Fibroblast of skin of right biceps (primary cell): ENCODE data around the gene KIF4A.
"Not testable (repeated sequence)": the region's sequence is repeated elsewhere in the genome, so short reads cannot be mapped to it uniquely, and the experiment has no call there.

Source experiments
- DNase-seq: peaks from one replicate; pipeline ENCODE4 v3.0.0-alpha.2; 2013

KIF4A gene, protein sequence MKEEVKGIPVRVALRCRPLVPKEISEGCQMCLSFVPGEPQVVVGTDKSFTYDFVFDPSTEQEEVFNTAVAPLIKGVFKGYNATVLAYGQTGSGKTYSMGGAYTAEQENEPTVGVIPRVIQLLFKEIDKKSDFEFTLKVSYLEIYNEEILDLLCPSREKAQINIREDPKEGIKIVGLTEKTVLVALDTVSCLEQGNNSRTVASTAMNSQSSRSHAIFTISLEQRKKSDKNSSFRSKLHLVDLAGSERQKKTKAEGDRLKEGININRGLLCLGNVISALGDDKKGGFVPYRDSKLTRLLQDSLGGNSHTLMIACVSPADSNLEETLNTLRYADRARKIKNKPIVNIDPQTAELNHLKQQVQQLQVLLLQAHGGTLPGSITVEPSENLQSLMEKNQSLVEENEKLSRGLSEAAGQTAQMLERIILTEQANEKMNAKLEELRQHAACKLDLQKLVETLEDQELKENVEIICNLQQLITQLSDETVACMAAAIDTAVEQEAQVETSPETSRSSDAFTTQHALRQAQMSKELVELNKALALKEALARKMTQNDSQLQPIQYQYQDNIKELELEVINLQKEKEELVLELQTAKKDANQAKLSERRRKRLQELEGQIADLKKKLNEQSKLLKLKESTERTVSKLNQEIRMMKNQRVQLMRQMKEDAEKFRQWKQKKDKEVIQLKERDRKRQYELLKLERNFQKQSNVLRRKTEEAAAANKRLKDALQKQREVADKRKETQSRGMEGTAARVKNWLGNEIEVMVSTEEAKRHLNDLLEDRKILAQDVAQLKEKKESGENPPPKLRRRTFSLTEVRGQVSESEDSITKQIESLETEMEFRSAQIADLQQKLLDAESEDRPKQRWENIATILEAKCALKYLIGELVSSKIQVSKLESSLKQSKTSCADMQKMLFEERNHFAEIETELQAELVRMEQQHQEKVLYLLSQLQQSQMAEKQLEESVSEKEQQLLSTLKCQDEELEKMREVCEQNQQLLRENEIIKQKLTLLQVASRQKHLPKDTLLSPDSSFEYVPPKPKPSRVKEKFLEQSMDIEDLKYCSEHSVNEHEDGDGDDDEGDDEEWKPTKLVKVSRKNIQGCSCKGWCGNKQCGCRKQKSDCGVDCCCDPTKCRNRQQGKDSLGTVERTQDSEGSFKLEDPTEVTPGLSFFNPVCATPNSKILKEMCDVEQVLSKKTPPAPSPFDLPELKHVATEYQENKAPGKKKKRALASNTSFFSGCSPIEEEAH

DNA sequence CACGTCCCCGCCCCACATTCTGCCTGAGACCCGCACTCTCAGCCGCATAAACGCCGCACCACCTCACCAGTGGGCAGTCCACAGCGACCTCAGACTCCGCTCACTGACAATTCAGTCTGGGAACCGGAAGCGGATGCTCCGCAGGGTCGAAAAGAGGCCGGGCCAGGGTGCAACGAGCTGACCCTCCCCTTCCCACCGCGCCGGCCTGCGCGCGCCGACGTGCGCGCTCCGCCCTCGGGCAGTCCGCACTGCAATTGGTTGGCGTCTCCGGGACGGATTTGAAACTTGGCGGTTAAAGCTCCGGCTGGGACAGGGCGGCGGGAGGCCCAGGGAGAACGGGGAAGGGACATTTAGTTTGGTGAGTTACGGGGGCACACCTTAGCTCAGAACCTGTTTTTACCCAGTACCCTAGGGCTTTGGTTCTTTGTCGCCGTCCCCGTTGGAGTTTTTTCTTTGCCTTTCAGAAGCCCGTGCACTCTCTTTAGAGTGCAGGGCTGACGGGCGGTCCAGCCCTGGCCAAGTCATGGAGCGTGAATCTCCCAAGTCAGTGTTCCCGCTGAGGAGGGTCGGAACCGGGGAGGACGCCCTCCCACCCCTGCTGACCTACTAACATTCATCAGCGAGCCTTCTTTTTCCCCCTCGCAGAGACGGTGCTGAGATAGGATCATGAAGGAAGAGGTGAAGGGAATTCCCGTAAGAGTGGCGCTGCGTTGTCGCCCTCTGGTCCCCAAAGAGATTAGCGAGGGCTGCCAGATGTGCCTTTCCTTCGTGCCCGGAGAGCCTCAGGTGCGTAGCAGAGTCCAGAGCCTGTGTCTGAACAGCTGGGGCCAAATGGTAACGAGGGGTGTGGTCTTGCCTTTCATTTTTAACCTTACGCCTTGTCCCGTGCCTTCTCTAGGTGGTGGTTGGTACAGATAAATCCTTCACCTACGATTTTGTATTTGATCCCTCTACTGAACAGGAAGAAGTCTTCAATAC, at the start of gene KIF4A, which contains the start of gene PDZD11:
Gene KIF4A (plus strand): TSS at position 312 of the 978 bp plus-strand sequence. CDS start 355 bp downstream, at position 667.
Gene PDZD11 (minus strand): TSS at position 135 of the 978 bp plus-strand sequence. CDS start 586 bp downstream, outside the sequence.
- DNase-seq, result peak; percentile 83

DNA sequence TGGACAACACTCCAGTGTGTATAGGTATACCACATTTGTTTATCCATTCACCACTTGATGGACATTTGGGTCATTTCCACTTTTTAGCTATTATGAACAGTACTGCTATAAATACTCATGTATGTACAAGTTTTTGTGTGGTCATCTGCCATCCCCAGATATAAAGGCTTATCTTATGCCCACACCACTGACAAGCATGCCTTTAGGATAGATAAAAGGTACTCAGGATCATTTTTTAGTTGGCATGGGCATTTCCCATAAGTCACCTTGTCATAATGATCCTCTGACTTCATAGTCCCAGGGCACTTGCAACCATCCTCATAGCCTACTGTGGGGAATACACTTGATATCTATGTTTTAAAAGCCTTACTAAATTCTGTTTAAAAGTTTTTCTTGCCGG, 49.2 kb upstream of the KIF4A start:
- no peak for DNase-seq

DNA sequence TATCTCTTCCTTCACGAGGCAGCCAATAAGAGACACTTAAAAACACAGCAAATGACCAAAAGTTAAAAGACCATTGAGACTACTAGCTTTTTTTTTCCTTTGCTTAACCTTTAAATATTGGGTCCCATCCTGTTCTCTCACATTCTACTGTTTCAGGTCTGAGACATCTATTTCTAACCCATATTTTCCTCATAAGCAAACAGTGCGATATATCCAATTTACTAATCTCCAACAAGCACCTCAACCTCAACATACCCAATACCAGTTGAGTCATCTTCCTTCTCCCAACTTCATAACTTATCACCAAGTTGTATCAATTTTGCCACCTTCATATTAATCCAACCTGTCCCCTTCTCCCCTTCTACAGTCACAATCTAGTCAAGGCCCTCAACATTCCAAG, 48.4 kb upstream of the KIF4A start:
- DNase-seq, result no peak

DNA sequence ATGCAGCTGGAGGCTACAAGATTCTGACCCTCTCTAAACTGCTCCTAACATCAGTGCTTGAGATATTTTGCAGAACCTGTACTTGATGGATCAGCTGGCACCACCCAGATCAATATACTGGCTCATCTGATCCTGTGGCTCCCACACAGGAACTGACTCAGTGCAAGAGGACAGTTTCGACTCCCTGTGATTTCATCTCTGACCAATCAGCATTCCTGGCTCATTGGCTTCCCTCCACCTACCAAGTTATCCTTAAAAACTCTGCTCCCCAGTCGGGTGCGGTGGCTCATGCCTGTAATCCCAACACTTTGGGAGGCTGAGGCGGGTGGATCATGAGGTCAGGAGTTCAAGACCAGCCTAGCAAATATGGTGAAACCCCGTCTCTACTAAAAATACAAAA, 46.3 kb upstream of the KIF4A start:
- DNase-seq, result peak; percentile 13

DNA sequence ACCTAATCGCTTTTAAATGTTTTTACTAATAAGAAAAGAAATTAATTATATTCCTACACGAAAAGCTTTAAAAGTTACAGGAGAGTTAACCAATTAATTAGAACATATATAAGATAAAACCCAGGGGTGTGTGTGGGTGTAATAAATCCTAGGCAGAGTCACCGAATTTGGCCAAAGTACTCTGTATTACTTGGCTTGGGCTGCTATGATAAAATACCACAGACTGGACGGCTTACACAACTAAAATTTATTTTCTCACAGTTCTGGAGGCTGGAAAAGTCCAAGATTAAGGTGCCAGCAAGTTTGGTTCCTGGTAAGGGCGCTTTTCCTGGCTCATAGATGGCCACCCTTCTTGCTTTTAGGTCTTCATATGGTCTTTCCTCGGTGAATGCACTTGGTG, 45.0 kb upstream of the KIF4A start:
- no peak for DNase-seq

DNA sequence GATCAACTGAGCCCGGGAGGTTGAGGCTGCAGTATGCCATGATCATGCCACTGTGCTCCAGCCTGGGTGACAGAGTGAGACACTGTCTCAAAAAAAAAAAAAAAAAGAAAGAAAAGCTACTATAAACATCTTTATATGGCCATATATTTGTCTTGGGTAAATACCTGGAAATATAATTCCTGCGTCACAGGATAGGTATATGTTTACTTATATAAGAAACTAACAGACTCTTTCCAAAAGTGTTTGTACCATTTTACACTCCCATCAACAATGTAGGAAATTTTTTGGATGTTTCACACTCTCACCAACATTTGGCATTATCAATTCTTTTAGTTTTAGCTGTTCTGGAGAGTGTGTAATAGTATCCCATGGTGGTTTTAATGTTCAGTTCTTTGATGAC, 42.7 kb upstream of the KIF4A start:
- no peak for DNase-seq

DNA sequence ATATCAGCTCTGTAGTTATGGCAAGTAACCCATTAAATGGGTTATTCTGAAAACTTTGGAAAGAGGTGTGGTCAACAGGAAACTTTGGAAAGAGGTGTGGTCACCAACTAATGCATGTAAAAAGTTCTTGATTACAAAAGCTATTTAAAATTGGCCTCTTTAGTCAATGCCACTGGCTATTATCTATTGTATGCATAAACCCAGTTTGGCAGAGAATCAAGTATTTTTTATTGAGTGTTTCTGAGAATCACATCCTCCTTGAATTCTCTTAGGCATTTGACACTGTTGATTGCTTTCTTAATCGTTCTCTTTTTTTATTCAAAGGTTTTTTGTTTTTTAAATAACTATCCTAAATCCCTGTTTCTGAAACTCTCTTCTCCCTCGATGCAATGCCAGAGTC, 37.4 kb upstream of the KIF4A start:
- DNase-seq, result no peak

DNA sequence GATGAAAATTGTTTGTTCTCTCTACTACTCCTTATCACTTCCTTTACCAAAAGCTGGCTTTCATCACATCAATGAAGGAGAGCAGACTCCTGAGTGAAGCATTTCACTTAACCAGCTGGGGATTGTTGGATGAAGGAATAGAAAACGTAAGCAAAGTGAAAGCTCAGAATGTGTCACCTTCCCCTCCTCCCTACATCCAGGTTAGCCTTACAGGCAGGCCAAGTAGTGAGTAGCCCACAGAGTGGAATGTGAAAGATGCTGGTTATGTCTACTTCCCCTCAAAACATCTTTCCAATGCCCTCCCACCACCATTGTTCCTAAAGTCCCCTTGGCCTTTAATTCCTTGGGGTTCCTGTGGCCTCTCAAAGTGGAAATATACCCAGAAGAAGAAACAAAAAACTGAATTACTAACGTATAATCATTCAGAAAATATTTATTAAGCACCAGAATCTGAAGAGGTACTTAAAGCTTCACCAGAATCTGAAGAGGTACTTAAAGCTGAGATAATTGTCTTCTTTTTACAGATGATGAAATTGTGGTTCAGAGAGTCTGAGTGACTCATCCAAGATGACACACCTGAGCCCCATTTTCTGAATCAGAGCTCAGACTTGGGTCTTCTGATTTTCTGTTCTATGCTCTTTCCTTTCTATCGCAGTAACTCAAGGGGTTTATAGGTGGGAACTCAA, 36.4 kb upstream of the KIF4A start:
- DNase-seq, result peak; percentile 8

DNA sequence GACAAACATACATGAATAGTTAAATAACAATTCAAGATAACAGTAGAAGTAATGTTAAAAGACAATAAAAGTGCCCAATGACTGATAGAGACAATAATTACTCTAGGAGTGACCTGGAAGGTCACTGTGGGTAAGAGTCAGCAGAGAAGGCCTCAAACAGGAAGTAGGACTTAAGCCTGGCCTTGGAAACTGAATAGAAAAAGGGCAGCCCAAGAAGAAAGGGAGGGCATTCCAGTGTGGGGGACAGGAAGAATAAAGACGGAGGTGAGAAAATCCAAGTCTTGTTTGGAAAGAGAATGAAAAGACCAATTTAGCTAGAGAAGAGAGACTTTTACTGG, 35.9 kb upstream of the KIF4A start:
- no peak for DNase-seq

DNA sequence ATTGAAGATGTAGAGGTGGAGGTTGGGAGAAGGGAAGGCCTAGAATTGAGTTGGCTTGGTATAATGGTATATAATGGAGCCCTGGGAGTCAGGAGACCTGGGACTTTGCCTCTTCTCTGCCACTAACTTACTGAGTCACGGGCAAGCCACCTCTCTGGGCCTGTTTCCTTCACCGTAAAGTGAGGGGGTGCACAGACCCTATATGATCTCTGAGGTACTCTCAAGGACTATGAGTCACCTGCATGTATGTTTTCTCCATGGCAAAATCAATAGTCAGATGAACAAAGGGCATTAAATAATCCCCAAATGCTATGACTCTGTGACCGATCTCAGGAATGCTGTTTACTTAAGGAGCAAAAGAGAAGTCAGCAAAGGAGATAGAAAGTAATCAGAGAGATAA, 35.0 kb upstream of the KIF4A start:
- DNase-seq, result no peak

DNA sequence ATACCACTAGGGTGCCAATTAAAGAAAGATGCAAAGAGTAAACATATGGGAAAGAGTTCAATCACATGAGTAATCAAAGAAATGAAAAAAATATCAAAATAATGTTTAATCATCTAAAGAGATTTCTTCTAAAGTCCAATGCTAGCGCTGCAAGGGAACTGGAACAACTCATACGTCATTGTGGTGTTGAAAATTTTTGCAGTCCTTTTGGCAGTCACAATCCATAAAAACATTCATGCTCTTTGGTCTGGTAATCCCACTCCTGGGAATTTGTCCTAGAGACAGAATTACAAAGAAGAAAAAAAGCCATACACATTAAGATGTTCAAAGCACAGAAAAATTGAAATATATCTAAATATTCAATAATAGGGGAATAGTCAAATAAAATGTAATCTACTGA, 34.5 kb upstream of the KIF4A start:
- peak; percentile 1 for DNase-seq

DNA sequence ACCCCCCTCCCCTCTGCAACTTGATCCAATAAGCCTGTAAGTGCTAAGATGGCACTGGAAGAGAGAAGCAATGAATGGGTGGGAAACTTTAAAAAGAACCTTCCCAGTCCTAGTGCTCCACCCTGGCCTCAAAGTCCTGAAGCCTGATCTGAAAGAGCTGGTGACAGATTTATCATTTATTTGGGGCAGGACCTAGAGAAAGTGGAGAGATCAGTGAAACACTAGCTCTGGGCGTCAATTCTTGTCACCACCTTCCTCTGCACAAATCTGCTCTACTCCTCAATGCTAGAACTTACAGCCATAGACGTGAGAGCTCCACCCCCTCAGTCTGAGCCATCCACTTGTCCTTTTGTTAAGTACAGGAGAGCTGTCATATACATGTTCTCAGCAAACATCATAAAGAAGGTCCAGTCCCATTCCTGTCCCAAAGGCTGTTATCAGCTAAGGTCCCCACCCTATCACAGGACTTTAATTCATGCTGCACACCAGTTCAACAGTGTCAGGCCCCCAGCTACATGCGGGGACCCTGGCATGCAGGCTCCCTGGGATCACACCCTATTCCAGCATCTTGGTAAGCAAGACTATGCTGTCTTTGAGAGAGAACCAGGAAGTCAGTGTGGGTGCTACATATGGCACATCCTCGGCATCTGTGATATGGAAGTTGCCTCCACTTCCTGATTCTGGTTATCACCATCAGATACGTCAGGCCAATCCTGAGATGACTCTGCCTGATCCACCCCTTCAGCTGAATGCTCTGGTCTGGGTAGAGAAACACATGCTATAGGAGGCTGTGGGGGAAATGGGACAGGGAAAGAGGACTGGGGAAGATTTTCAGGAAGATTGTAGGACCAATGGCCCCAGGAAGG, 32.2 kb upstream of the KIF4A start:
- no peak for DNase-seq

DNA sequence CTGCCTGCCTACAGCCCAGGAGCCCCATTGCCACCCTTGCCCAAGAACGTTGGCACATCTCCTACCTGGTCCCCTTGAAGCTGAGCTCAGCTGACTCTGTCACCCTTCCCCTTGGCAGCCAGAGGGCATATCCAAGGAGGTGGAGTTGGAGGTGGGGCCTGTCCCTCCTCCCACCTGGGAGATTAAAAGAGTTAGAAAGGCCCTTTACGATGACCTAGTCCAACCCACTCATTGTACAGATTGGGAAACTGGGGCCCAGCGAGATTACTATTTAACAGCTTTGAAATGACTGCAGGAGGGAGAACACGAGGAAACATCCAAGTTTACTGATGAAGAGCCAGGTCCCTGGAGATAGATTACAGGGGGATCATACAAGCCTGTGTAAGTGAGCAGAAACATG, 29.8 kb upstream of the KIF4A start, which contains the start of gene P2RY4:
Gene P2RY4 (minus strand): TSS at position 101 of the 400 bp plus-strand sequence. CDS start 580 bp downstream, outside the sequence.
- no peak for DNase-seq

DNA sequence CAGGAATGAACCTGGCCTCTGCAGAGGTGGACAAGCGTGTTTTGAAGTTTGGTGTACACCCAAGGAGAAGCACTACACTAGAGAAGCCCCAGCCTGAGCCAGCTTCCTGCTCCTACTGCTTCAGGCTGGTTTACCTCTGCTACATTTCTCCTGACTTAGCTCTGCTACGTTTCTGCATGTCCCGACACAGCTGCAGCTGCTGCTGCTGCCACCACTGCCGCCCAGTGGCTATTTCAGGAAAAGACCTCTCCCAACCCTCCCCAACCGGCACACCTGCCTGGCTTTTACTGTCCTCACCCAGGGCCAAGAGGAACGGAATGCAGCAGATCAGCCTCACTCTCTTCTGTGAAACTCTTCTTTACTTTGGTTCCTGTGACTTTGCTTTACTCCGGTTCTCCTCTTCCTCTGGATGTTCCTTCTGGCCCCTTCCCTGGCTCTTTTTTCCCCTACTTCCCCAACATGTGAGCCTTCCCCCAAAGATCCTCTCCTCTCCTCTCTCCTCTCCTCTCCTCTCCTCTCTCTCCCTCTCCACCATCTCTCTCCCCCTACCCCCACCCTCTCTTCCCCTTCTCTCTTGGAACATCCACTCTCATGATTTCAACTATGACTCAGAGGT, 26.8 kb upstream of the KIF4A start:
- peak; percentile 19 for DNase-seq

DNA sequence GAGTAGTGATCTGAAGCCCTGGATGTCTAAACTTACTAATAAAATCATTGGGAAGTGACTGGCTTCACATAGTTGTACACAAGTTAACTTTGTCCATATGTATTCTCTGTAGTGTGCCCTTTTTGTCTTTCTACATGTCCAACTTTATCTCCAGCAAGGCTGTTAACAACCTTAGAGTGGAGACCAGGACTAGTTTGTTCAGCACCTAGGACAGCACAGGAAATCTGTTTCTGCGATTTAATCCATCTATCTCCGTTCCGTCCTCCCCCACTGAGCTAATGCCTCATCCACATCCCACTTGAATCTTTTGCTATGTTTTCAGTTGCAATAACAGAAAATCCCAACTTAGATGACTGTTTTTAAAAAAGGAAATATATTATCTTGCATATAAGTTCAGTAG, 25.1 kb upstream of the KIF4A start:
- DNase-seq, result no peak

DNA sequence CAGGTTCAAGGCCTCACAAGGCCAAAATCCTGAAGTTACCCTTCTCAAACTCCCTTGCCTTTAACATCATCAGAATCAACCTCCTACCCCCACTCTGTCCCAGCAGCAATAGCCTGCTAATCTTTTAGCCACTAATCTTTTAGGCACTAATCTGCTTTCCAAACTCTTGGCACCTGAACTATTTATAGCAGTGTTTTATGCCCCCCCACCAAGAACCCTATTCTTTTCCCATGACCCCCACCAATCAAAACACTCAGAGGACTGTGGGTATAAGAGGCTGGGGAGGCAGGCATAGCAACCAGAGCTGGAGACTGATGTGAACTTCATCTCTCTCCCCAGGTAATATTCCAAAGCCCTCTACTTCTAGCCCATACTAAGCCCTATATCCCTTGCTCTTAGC, 21.9 kb upstream of the KIF4A start, which contains the start of gene ARR3:
Gene ARR3 (plus strand): TSS at position 301 of the 400 bp plus-strand sequence. CDS start 1,052 bp downstream, outside the sequence.
- DNase-seq, result no peak

DNA sequence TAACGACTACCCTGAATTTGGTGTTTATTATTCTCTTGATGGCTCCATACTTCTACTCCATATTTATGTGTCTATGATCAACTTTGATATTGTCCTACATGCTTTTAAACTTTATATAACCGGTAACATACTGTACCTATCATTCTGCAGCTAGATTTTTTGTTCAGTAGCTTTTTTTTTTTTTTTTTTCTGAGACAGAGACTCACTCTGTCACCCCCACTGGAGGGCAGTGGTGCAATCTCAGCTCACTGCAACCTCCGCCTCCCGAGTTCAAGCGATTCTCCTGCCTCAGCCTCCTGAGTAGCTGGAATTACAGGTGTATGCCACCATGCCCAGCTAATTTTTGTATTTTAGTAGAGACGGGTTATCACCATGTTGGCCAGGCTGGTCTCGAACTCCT, 15.9 kb upstream of the KIF4A start:
- DNase-seq, result not testable (repeated sequence)

DNA sequence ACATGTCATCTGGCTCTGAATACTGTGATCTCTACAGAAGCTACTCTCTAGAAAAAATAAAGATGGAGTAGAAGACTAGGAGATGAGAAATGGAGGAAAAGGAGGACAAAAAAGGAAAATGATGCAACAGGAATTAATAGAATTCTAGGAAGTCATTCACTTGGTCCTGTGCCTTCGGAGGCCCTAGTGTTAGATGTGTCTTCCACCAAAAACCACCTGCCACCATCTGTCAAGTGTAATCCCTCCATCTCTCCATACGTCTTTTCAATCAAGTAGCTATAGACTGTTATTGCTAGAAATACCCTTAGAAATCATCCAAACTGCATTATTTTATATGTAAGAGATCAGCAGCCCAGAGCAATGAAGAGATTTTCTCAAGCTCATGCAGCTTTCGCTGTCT, 10.8 kb upstream of the KIF4A start:
- no peak for DNase-seq

DNA sequence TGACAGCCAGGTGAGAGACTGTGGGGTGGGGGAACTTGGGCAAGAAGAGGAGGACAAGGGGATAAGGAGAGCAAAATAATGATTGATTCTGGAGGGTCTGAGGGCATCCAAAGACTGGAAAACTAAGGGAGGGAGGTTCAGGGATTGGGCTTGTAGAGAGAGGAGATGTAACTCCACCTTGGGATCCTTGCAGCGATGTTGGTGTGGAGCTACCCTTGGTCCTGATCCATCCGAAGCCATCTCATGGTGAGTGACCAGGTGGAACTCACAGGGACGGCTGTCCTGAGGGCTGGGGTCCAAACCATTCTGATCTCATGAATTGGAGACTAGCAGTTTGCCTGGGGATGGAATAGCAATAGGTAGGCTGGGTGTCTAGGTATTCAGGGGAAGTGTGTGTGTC, 9.3 kb upstream of the KIF4A start:
- DNase-seq, result no peak

DNA sequence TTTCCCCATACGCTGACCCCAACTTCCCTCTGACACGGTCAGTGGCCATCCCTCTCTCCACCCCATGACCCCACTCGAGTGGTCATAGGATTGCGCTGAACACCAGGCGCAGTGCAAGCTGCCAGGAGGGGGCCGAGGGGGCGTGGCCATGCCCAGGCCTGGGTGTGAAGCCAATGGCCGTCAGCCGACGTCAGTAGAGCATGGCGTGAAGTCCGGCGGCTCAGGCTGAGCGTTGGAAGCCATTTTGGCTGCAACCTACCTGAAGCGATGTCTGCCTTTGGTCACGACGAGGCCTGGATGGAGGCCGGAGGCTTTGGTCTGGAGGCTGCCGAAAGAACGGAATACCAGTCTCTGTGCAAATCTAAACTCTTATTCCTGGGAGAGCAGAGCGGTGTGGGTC, 8.0 kb upstream of the KIF4A start, which contains the start of gene RAB41:
Gene RAB41 (plus strand): TSS at position 222 of the 400 bp plus-strand sequence. CDS start 46 bp downstream, at position 268.
- DNase-seq, result no peak
